SK-MEL-5 (cell line): ENCODE data around the gene CPD. TPM values are rescaled to one million over a fixed set of nuclear protein-coding genes. Genes with fewer than 3 reads are reported as not detected.

ENCODE experiments used
- DNase-seq: peaks from one replicate; pipeline ENCODE4 v3.0.0-alpha.2; 2016; ENCODE audit warnings: low read depth, low spot score
- in situ Hi-C: cut with HindIII; loops from 2 replicates; pipeline ENCODE4 v1.10.0; 2016; ENCODE audit warnings: low sequenced_read_pairs, high pct_unique_total_duplicates, low pct_unique_long_range_greater_than_20kb
- small RNA-seq, 2 experiments: library from RNA; depleted of rRNA; stranded (forward); fragments of <200 nt; gene quantifications; one replicate each; pipeline ENCODE3, GENCODE V24; 2014
- total RNA-seq: library from RNA; depleted of rRNA; stranded (reverse); fragments of >200 nt; shearing (Covaris generic); gene quantifications from 2 replicates; pipeline ENCODE4 v1.2.3, GENCODE V29; 2014; rRNA removed

The CPD gene
- total RNA-seq, 1 experiment from 2014 or later = 41.9 TPM

DNA sequence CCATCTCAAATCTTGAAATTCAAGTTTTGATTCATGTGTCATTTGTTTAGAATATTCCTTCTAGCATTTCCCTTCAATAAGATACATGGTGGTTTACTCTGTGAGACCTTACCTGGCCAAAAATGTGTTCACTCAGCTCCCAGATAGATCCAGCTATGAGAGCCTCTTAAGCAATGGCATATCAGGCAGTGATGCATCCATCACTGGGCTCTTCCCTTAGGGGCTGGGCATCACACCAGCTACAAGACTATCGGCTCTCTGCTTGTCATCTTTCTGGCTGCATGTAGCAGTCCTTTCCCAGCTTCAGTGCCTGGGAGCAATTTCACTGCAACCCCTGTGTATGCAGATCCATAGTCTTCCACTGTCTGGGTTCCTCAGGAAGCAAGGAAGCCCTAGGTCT, 139.1 kb downstream of the CPD start:
- in situ Hi-C loops = no loop called here
- DNase-seq = no peak

DNA sequence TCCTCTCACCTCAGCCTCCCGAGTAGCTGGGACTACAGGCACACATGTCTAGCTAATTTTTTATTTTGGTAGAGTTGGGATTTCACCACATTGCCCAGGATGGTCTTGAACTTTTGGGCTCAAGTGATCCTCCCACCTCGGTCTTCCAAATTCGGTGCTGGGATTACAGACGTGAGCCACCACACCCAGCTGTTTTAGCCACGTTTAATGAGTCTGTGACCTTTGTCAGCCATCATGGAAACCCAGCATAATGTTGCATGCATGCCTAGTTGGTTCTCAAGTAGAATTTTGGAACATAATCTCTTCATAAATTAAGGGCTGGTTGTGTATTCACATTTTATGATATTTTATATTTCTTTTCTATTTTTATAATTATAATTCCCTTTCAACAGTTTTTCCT, 140.4 kb downstream of the CPD start:
- DNase-seq = no peak
- in situ Hi-C loops = no loop called here

Small RNA genes lying within 50 kb of the gene (small RNA-seq; reads per million reads assigned to genes)
- gene RF00019 (0 reads per million in 2 experiments), gene RNU6-990P (0 reads per million in 2 experiments)

Other genes with a start within 250 kb of the CPD start
- gene SLC6A4, start 143.2 kb upstream of the CPD start, total RNA-seq = 0.19 and 0.24 TPM in 2 replicates
- gene BLMH, start 87.0 kb upstream of the CPD start, total RNA-seq = 24.0 and 25.8 TPM in 2 replicates
- gene TMIGD1, start 44.9 kb upstream of the CPD start, total RNA-seq = not detected in 2 replicates
- gene GOSR1, start 98.5 kb downstream of the CPD start, total RNA-seq = 13.4 and 16.4 TPM in 2 replicates